HG03066 (cell line): ENCODE data around the gene ZFHX3.

Source experiments
- ATAC-seq: cut with Tn5 transposase; IDR thresholded peaks from one replicate; pipeline ENCODE4 v1.9.1; 2021; ENCODE audit warnings: low read depth; ENCODE audit not compliant: unreplicated experiment

The ZFHX3 gene

DNA sequence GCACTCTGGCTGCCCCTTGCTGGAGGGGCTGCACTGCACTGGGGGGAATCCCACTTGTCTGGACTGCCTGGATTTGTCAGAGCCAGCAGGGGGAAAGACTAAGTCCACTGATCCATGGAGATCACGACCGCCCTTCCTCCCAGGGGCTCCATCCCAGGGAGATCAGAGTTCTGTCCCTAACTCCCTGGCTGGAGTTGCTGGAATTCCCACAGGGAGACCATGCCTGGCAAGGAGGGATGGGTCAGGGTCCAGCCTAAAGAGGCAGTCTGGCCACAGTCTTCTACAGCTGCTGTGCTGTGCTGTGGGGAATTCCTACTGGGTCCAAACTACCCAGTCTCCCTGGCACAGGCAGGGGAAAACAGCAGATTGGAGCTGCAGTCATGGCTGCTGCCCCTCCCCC lies 311.9 kb downstream of the ZFHX3 start:
- ATAC-seq: no peak
